ENCODE data around the gene MED1.

Gene MED1

DNA sequence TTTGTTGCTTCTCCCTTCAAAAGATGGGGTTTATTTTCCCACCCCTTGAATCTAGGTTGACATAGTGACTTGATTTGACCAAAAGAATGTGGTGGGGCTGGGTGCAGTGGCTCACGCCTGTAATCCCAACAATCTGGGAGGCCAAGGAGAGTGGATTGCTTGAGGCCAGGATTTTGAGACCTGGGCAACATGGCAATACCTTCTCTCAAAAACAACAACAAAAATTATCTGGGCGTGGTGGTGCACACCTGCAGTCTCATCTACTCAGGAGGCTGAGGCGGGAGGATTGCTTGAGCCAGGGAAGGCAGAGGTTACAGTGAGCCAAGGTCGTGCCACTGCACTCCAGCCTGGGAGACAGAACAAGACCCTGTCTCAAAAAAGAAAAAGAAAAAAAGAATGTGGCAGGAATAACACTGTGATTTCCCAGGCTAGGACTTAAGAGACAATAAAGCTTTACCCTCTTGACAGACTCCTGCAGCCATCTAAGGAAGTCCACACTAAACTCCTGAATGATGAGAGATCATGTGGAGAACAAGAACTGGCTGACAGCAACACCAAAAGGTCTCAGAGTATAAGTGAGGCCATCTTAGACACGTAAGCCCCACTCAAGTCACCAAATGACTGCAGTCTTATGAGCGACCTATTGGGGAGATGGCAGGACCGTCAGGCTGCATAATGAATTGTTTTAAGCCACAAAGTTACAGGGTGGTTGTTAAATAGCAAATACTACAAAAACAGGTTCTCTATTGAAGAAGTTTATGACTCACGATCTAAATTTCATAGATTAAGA is 86.6 kb downstream of the MED1 start:
- H3K36me3 ChIP-seq (ENCODE audit: control insufficient read depth in 2 of 2, insufficient read depth in 1 of 2, low read length in 2 of 2), result no peaks in the 10 kb centered on the region; a peak in 1 of 3 replicates
- no peaks in the 10 kb centered on the region for H3K9me3 ChIP-seq (ENCODE audit: control insufficient read depth, insufficient read depth, low read depth, low read length)
- H3K4me3 ChIP-seq (ENCODE audit: low read depth, low read length), result no peak overlapping the region
- peaks cover 7% of the 10 kb centered on the region; the same call in 1 of the 2 replicates for H3K4me1 ChIP-seq (ENCODE audit: control insufficient read depth, insufficient read depth, low read length)
- peak overlapping the region; percentile 6; the same call in 1 of the 2 replicates for H3K27ac ChIP-seq (ENCODE audit: extremely low read depth, low read depth, low read length)
- ChIA-PET POLR2A (no interaction called here), CTCF (interaction anchor here (1.5 to 1.8 kb wide), 2 partner anchors 11 to 158 kb away, joined by 3 to 4 read pairs; no protein-coding TSS in a partner anchor)
- TF ChIP-seq, protein P1, sequence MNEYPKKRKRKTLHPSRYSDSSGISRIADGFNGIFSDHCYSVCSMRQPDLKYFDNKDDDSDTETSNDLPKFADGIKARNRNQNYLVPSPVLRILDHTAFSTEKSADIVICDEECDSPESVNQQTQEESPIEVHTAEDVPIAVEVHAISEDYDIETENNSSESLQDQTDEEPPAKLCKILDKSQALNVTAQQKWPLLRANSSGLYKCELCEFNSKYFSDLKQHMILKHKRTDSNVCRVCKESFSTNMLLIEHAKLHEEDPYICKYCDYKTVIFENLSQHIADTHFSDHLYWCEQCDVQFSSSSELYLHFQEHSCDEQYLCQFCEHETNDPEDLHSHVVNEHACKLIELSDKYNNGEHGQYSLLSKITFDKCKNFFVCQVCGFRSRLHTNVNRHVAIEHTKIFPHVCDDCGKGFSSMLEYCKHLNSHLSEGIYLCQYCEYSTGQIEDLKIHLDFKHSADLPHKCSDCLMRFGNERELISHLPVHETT (tag by site-specific recombination; IDR thresholded peaks at IDR 0.05), result no peak
- no peak for TF ChIP-seq ZNF571 (tag by site-specific recombination; IDR thresholded peaks at IDR 0.05)
- no peak for TF ChIP-seq ZNF155 (tag by site-specific recombination; IDR thresholded peaks at IDR 0.05)
- no peak for TF ChIP-seq ZNF510 (tag by site-specific recombination; IDR thresholded peaks at IDR 0.05; ENCODE audit: insufficient replicate concordance)
- no peak for TF ChIP-seq ZNF837 (tag by site-specific recombination; IDR thresholded peaks at IDR 0.05)
- no peak for TF ChIP-seq ZXDB (tag by site-specific recombination; IDR thresholded peaks at IDR 0.05)
- TF ChIP-seq ZNF701 (tag by site-specific recombination; IDR thresholded peaks at IDR 0.05), result no peak
- no peak for TF ChIP-seq ZNF626 (tag by site-specific recombination; IDR thresholded peaks at IDR 0.05)
- TF ChIP-seq ZNF658 (tag by site-specific recombination; IDR thresholded peaks at IDR 0.05), result no peak
- TF ChIP-seq ZNF600 (tag by site-specific recombination; IDR thresholded peaks at IDR 0.05), result no peak
- no peak for TF ChIP-seq ZNF513 (tag by site-specific recombination; IDR thresholded peaks at IDR 0.05)
- no peak for TF ChIP-seq ZNF792 (tag by site-specific recombination; IDR thresholded peaks at IDR 0.05)

- Histone ChIP-seq H3K9me3 (ENCODE audit: control insufficient read depth, insufficient read depth, low read depth, low read length) (no peaks in the 10 kb centered on the region), H3K27ac (ENCODE audit: extremely low read depth, low read depth, low read length) (no peak overlapping the region), H3K4me3 (ENCODE audit: low read depth, low read length) (no peak overlapping the region), H3K4me1 (ENCODE audit: control insufficient read depth, insufficient read depth, low read length) (peaks cover 10% of the 10 kb centered on the region; the same call in 1 of the 2 replicates), H3K36me3 (ENCODE audit: control insufficient read depth in 2 of 2, insufficient read depth in 1 of 2, low read length in 2 of 2) (no peaks in the 10 kb centered on the region; a peak in 1 of 3 replicates)
- POLR2A ChIA-PET, result no interaction called here
- TF ChIP-seq ZNF600 (tag by site-specific recombination; IDR thresholded peaks at IDR 0.05) (no peak), ZNF645 (tag by site-specific recombination; IDR thresholded peaks at IDR 0.05) (no peak), ZNF341 (tag by site-specific recombination; IDR thresholded peaks at IDR 0.05; ENCODE audit: low read depth) (no peak)
- CTCF ChIA-PET, result interaction anchor here (0.5 to 0.6 kb wide), 2 partner anchors 43 to 127 kb away, joined by 3 to 4 read pairs; no protein-coding TSS in a partner anchor
Measured at GRCh38 chr17:39361064-39361463, 90.0 kb downstream of the MED1 start.

DNA sequence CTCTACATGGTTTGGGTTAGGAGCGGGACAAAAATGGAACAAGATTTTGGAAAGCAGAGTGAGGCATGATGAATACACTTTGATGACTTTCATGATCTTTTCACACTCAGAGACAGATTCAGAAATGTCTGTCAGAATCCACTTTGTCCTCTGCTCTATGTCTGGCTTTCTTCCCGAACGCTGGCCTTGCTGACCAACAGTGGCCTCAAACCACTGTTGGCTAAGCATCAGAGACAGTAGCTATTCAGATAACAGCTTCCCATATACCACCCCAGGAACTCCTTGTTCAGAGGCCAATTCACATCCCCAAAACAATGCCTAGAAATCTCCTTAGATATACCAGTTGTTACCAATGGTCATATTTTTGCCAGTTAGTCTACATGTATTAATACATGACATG is 90.5 kb downstream of the MED1 start:
- Histone ChIP-seq H3K27ac (ENCODE audit: extremely low read depth, low read depth, low read length) (no peak overlapping the region), H3K36me3 (ENCODE audit: control insufficient read depth in 2 of 2, insufficient read depth in 1 of 2, low read length in 2 of 2) (no peaks in the 10 kb centered on the region; a peak in 1 of 3 replicates), H3K4me3 (ENCODE audit: low read depth, low read length) (no peak overlapping the region), H3K4me1 (ENCODE audit: control insufficient read depth, insufficient read depth, low read length) (peaks cover 10% of the 10 kb centered on the region; the same call in 1 of the 2 replicates), H3K9me3 (ENCODE audit: control insufficient read depth, insufficient read depth, low read depth, low read length) (no peaks in the 10 kb centered on the region)
- ChIA-PET CTCF (no interaction called here), POLR2A (no interaction called here)
- no peak for TF ChIP-seq KLF7 (tag by site-specific recombination; IDR thresholded peaks at IDR 0.05; ENCODE audit: borderline replicate concordance)
- no peak for TF ChIP-seq ZNF423 (tag by site-specific recombination; IDR thresholded peaks at IDR 0.05)
- TF ChIP-seq OVOL3 (tag by site-specific recombination; IDR thresholded peaks at IDR 0.05), result no peak
- no peak for TF ChIP-seq ZNF530 (tag by site-specific recombination; IDR thresholded peaks at IDR 0.05; ENCODE audit: low read depth)
- no peak for TF ChIP-seq ZNF585B (tag by site-specific recombination; IDR thresholded peaks at IDR 0.05)
- peak; percentile 37; the same call in 1 of the 2 replicates for TF ChIP-seq OSR2 (tag by site-specific recombination; IDR thresholded peaks at IDR 0.05)
- TF ChIP-seq ZNF155 (tag by site-specific recombination; IDR thresholded peaks at IDR 0.05), result no peak
- TF ChIP-seq ZNF433 (tag by site-specific recombination; IDR thresholded peaks at IDR 0.05; ENCODE audit: low read depth), result no peak

All from HEK293 (cell line).